ENCODE measurements around the gene SLC8B1. TPM values are rescaled to one million over a fixed set of nuclear protein-coding genes. Genes with fewer than 3 reads are reported as not detected.

SLC8B1 gene
- total and polyA plus RNA-seq, 2 donors from 2014 or later: 18.6 to 61.5 TPM

DNA sequence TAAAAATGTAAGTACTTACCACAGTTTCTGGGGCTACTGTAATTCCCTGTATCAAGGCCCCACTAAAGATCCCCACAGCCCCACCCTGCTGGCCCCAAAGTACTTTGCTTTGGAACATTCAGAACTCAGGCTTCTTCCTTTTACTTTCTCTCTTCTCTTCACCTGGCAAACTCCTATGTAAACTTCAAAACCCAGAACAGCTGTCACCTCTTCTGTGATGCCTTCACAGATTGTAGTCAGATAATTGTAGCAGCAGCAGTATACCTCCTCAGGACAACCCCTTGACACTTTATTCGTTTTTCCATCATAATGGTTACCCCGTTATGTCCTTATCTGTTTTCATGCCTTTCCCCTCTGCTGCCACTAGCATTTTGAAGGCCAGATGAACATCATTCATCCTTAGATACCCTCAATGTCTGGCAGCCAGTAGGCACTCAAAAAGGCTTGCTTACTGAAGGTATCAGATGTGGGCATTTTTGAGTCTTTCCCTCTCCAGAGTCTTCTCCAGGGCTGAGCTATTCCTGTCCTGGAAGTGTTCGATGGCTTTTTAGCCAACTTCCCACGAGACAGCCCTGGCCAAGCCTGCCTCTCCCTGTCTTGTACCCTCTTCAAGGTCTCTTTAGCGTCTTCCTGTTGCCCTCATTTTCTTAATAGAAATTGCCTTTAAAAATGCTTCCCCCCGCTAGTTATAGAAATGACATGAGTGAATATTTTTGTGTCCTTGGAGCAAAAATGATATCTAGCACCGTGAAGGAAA, 30.9 kb upstream of the SLC8B1 start:
- H3K9ac ChIP-seq (ENCODE audit: low read length in 3 of 3): no peak overlapping the region
- no peaks in the 10 kb centered on the region for H3K36me3 ChIP-seq (ENCODE audit: control insufficient read depth in 2 of 3, insufficient read depth in 3 of 3, low read length in 3 of 3)
- intact Hi-C loops (cut with DNase I): no loop called here
- H3K4me3 ChIP-seq (ENCODE audit: low read length in 3 of 3): no peak overlapping the region
- no peaks in the 10 kb centered on the region for H3K9me3 ChIP-seq (ENCODE audit: control insufficient read depth in 2 of 3, insufficient read depth in 1 of 3, low read length in 3 of 3)
- DNase-seq (no peak), FAIRE-seq (no peak)
- no peak overlapping the region for H3K27ac ChIP-seq (ENCODE audit: low read depth in 2 of 2, low read length in 2 of 2)
- no peaks in the 10 kb centered on the region for H3K27me3 ChIP-seq (ENCODE audit: control insufficient read depth, insufficient read depth, low read length)
- no peaks in the 10 kb centered on the region for H3K4me1 ChIP-seq (ENCODE audit: control insufficient read depth in 2 of 3, insufficient read depth in 2 of 3, low read depth in 1 of 3, low read length in 3 of 3)
- TF ChIP-seq, protein P1, sequence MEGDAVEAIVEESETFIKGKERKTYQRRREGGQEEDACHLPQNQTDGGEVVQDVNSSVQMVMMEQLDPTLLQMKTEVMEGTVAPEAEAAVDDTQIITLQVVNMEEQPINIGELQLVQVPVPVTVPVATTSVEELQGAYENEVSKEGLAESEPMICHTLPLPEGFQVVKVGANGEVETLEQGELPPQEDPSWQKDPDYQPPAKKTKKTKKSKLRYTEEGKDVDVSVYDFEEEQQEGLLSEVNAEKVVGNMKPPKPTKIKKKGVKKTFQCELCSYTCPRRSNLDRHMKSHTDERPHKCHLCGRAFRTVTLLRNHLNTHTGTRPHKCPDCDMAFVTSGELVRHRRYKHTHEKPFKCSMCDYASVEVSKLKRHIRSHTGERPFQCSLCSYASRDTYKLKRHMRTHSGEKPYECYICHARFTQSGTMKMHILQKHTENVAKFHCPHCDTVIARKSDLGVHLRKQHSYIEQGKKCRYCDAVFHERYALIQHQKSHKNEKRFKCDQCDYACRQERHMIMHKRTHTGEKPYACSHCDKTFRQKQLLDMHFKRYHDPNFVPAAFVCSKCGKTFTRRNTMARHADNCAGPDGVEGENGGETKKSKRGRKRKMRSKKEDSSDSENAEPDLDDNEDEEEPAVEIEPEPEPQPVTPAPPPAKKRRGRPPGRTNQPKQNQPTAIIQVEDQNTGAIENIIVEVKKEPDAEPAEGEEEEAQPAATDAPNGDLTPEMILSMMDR (IDR thresholded peaks at IDR 0.05; ENCODE audit: borderline replicate concordance, extremely low read depth, insufficient read depth): no peak

DNA sequence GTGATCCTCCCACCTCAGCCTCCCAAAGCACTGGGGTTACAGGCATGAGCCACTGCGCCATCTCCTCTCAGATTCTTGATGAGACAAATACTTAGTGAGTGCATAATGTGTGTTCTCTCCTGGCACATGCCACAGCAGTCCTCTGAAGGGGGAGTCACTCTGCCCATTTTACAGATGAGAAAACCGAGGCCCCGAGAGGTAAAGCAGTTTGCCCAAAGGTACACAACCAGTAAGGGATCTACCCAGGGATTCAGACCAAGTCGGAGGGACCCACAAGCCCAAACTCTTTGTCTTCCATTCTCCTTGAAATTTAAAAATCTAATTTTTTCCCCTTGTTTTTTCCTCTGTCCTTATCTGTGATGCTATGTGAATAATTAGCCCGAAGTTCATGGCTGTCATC, 29.8 kb upstream of the SLC8B1 start:
- intact Hi-C loops (cut with DNase I): no loop called here
- TF ChIP-seq, protein P1 (IDR thresholded peaks at IDR 0.05; ENCODE audit: borderline replicate concordance, extremely low read depth, insufficient read depth): no peak
- no peak for FAIRE-seq
- no peaks in the 10 kb centered on the region for H3K9me3 ChIP-seq (ENCODE audit: control insufficient read depth in 2 of 3, insufficient read depth in 1 of 3, low read length in 3 of 3)
- H3K4me3 ChIP-seq (ENCODE audit: low read length in 3 of 3): no peak overlapping the region
- no peaks in the 10 kb centered on the region for H3K36me3 ChIP-seq (ENCODE audit: control insufficient read depth in 2 of 3, insufficient read depth in 3 of 3, low read length in 3 of 3)
- H3K27ac ChIP-seq (ENCODE audit: low read depth in 2 of 2, low read length in 2 of 2): no peak overlapping the region
- DNase-seq: no peak
- H3K4me1 ChIP-seq (ENCODE audit: control insufficient read depth in 2 of 3, insufficient read depth in 2 of 3, low read depth in 1 of 3, low read length in 3 of 3): no peaks in the 10 kb centered on the region
- no peak overlapping the region for H3K9ac ChIP-seq (ENCODE audit: low read length in 3 of 3)
- no peaks in the 10 kb centered on the region for H3K27me3 ChIP-seq (ENCODE audit: control insufficient read depth, insufficient read depth, low read length)

DNA sequence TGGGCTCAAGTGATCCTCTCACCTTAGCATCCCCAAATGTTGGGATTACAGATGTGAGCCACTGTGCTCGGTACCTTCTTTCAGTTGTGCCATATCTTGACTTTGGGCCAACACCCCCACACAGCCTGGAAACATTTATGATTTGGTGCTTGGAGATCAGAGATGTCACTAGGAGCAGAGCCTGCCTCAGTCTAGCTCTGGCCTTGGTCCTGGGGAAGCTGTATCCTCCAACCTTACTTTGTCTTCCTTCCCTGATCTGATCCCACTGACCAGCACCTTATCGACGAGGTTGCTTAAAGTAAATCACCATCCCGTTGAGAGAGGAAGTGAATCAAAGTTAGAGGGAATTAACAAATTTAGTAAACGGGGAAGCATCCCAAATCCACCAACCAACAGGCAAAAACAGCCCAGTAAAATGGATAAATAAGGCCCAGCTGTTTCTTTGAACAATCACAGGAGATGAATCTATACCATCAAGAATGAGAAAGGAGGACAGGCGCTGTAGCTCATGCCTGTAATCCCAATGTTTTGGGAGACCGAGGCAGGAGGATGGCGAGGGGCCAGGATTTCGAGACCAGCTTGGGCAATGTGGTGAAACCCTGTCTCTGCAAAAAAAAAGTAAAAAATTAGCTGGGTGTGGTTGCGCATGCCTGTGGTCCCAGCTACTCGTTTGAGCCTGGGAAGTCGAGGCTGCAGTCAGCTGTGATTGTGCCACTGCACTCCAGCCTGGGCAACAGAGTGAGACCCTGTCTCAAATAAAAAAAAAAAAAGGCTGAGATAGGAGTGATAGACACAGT, 26.9 kb upstream of the SLC8B1 start:
- no peak overlapping the region for H3K9ac ChIP-seq (ENCODE audit: low read length in 3 of 3)
- H3K4me1 ChIP-seq (ENCODE audit: control insufficient read depth in 2 of 3, insufficient read depth in 2 of 3, low read depth in 1 of 3, low read length in 3 of 3): peaks cover 0 to 8% (median 3%) of the 10 kb centered on the region in 3 donors
- no peak for DNase-seq
- no peaks in the 10 kb centered on the region for H3K9me3 ChIP-seq (ENCODE audit: control insufficient read depth in 2 of 3, insufficient read depth in 1 of 3, low read length in 3 of 3)
- no peak for FAIRE-seq
- TF ChIP-seq, protein P1 (IDR thresholded peaks at IDR 0.05; ENCODE audit: borderline replicate concordance, extremely low read depth, insufficient read depth): no peak
- H3K4me3 ChIP-seq (ENCODE audit: low read length in 3 of 3): no peak overlapping the region
- intact Hi-C loops (cut with DNase I): no loop called here
- H3K27ac ChIP-seq (ENCODE audit: low read depth in 2 of 2, low read length in 2 of 2): no peak overlapping the region
- H3K27me3 ChIP-seq (ENCODE audit: control insufficient read depth, insufficient read depth, low read length): no peaks in the 10 kb centered on the region
- H3K36me3 ChIP-seq (ENCODE audit: control insufficient read depth in 2 of 3, insufficient read depth in 3 of 3, low read length in 3 of 3): no peaks in the 10 kb centered on the region
